ENCODE measurements around the gene LCA5L. TPM values are rescaled to one million over a fixed set of nuclear protein-coding genes. Genes with fewer than 3 reads are reported as not detected.
A peak's percentile ranks its signal among the peaks of the same experiment; 100 is the strongest.
"Not testable (repeated sequence)": the region's sequence is repeated elsewhere in the genome, so short reads cannot be mapped to it uniquely, and the experiment has no call there.

Gene LCA5L
- total RNA-seq, 1 donor from 2014 or later = not detected

DNA sequence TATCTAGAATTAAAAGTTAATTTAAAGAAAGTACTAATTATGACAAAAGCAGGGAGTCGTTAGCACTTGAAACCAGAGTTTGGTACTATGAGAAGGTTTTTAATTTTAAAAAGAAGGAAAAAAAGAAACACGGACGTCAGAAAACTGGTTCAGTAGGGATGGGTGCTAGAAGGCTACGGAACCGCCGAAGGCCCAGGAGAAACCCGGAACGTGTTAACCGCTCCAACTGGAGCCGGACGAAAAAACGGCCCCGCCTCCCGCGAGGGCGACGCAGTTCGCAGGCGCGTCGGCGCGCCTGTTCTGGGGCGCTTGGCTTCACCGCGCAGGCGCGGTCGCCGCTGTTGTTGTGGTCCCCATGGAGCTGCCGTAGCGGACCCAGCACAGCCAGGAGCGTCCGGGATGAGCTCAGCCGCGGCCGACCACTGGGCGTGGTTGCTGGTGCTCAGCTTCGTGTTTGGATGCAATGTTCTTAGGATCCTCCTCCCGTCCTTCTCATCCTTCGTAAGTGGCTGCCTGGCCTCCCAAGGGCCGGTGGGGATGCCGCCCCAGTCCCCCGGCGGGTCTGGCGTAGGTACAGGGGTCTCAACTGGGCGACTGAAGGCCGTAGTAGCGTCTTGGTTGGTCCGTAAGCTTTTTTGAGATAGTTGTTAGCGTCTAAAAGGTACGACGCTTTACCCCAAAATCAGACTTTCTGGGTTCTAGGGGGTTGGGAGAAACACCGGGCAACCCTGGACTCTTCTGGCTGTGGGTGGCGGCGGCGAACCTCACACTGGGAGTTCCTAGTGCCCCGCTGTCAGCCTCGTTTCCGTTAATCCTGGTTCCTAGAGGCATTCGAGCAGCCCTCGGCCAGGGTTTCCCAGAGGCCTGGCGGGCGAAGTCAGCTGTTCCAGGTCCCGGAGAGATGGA is 65.3 kb downstream of the LCA5L start:
- intact Hi-C loops (cut with DNase I) = loop anchor here (10.0 kb wide), 1 partner anchor 195 kb away; the partner anchor contains the start of gene PSMG1
- H3K36me3 ChIP-seq = no peaks in the 10 kb centered on the region
- H3K4me1 ChIP-seq = peaks cover 12% of the 10 kb centered on the region
- peak overlapping the region; percentile 92 for H3K27ac ChIP-seq
- TF ChIP-seq POLR2A (IDR thresholded peaks at IDR 0.05) (peak in 1 of 2 donors; percentile 68), POLR2AphosphoS5 (IDR thresholded peaks at IDR 0.05; ENCODE audit: insufficient read depth in 1 of 2, low read depth in 1 of 2) (peak; percentile 93 to 94)
- TF ChIP-seq, protein P1, sequence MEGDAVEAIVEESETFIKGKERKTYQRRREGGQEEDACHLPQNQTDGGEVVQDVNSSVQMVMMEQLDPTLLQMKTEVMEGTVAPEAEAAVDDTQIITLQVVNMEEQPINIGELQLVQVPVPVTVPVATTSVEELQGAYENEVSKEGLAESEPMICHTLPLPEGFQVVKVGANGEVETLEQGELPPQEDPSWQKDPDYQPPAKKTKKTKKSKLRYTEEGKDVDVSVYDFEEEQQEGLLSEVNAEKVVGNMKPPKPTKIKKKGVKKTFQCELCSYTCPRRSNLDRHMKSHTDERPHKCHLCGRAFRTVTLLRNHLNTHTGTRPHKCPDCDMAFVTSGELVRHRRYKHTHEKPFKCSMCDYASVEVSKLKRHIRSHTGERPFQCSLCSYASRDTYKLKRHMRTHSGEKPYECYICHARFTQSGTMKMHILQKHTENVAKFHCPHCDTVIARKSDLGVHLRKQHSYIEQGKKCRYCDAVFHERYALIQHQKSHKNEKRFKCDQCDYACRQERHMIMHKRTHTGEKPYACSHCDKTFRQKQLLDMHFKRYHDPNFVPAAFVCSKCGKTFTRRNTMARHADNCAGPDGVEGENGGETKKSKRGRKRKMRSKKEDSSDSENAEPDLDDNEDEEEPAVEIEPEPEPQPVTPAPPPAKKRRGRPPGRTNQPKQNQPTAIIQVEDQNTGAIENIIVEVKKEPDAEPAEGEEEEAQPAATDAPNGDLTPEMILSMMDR (IDR thresholded peaks at IDR 0.05) = no peak
- peak overlapping the region; percentile 73 to 74 for H3K4me3 ChIP-seq
- no peaks in the 10 kb centered on the region for H3K27me3 ChIP-seq
- DNase-seq (ENCODE audit: extremely low spot score in 2 of 2) = peak in 1 of 2 donors; percentile 96
- H3K9me3 ChIP-seq = no peaks in the 10 kb centered on the region

DNA sequence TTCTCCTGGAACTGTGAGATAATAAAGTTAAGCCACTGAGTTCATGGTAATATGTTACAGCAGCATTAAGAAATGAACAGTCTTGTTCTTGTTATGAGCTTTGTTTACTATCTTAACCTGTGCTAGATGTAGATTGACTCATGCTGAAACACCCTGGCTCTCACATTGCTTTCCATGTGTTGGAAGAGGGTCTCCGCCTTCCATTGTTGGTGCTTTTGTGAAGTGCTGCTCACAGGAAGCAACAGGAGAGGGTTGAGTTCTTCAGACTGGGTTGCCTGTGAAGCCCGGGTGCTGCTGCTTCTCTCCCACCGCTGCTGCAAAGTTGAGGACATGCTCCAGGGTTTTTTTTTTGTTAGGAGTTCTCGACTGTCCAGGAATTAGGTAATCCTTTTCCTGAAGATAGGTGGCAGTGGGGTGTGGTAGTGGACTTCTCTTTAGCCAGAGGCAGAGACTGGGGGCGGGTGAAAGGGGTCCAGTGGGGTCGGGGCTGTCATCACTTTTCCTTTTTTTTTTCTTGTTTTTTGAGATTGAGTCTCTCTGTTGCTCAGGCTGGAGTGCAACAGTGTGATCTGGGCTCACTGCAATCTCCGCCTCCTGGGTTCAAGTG is 68.0 kb downstream of the LCA5L start:
- no peaks in the 10 kb centered on the region for H3K27me3 ChIP-seq
- intact Hi-C loops (cut with DNase I) = no loop called here
- no peak for DNase-seq (ENCODE audit: extremely low spot score in 2 of 2)
- H3K36me3 ChIP-seq = no peaks in the 10 kb centered on the region
- no peak for TF ChIP-seq POLR2AphosphoS5 (IDR thresholded peaks at IDR 0.05; ENCODE audit: insufficient read depth in 1 of 2, low read depth in 1 of 2)
- TF ChIP-seq, protein P1 (IDR thresholded peaks at IDR 0.05) = no peak
- TF ChIP-seq POLR2A (IDR thresholded peaks at IDR 0.05) = no peak
- no peak overlapping the region for H3K27ac ChIP-seq
- H3K4me3 ChIP-seq = no peak overlapping the region
- peaks cover 12% of the 10 kb centered on the region for H3K4me1 ChIP-seq
- H3K9me3 ChIP-seq = no peaks in the 10 kb centered on the region

DNA sequence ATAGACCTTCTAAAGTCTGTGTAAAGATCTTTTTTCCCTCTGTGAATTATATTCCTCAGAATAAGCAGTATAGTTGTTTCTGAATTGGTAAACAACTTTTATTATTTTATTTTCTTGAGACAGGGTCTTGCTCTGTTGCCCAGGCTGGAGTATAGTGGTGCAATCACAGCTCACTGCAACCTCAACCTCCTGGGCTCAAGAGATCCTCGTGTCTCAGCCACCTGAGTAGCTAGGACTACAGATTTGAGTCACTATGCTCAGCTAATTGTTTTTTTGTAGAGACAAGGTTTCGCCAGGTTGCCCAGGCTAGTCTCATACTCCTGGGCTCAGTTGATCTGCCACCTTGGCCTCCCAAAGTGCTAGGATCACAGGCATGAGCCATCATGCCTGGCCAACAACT is 70.1 kb downstream of the LCA5L start:
- TF ChIP-seq, protein P1 (IDR thresholded peaks at IDR 0.05) = no peak
- H3K9me3 ChIP-seq = no peaks in the 10 kb centered on the region
- no peak overlapping the region for H3K27ac ChIP-seq
- H3K4me3 ChIP-seq = no peak overlapping the region
- intact Hi-C loops (cut with DNase I) = no loop called here
- H3K4me1 ChIP-seq = no peaks in the 10 kb centered on the region
- no peaks in the 10 kb centered on the region for H3K36me3 ChIP-seq
- no peaks in the 10 kb centered on the region for H3K27me3 ChIP-seq
- DNase-seq (ENCODE audit: extremely low spot score in 2 of 2) = no peak

DNA sequence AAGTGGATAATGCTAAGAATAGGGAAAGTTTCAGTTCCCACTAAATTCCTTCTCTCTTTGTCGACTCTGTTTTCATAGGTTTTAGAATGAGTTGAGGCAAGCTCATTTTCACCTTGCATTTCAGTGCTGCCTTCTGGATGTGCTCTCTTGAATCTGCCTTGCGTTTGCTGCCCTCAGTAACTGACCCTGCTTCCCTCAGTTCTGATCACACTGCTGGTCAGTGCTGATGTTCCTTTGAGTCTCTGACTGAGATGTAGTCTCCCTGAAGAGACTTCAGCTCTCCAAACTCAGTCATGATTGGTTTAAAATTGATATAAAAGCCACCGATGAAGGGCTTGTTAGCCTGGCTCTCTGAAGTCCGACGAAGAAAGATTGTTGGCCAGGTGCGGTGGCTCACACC is 71.5 kb downstream of the LCA5L start:
- Histone ChIP-seq H3K9me3 (no peaks in the 10 kb centered on the region), H3K4me3 (no peak overlapping the region), H3K27ac (no peak overlapping the region), H3K36me3 (no peaks in the 10 kb centered on the region), H3K27me3 (no peaks in the 10 kb centered on the region), H3K4me1 (no peaks in the 10 kb centered on the region)
- DNase-seq (ENCODE audit: extremely low spot score in 2 of 2) = no peak
- TF ChIP-seq POLR2AphosphoS5 (IDR thresholded peaks at IDR 0.05; ENCODE audit: insufficient read depth in 1 of 2, low read depth in 1 of 2) (no peak), POLR2A (IDR thresholded peaks at IDR 0.05) (no peak)
- TF ChIP-seq, protein P1 (IDR thresholded peaks at IDR 0.05) = no peak
- intact Hi-C loops (cut with DNase I) = no loop called here

DNA sequence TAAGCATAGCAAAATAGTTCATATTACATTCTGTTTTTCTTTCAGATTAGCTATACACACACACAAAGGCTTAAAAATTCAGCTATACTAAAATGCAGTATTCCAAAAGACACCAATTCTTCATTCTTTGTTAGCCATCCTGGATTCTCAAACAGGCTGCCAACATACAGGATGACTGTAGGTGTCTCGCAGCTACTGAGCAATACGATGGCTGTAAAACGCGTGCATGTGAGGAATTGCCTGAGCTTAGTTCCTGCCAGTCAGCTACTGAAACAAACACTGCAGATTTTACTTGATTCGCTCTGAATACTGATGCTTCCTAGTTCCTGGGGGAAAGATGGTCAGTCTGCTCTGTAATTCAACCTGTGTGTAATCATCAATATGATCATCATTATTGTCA is 71.9 kb downstream of the LCA5L start:
- Histone ChIP-seq H3K27ac (no peak overlapping the region), H3K4me3 (no peak overlapping the region), H3K4me1 (no peaks in the 10 kb centered on the region), H3K27me3 (no peaks in the 10 kb centered on the region), H3K9me3 (no peaks in the 10 kb centered on the region), H3K36me3 (no peaks in the 10 kb centered on the region)
- no peak for TF ChIP-seq POLR2A (IDR thresholded peaks at IDR 0.05)
- TF ChIP-seq, protein P1 (IDR thresholded peaks at IDR 0.05) = no peak
- no peak for TF ChIP-seq POLR2AphosphoS5 (IDR thresholded peaks at IDR 0.05; ENCODE audit: insufficient read depth in 1 of 2, low read depth in 1 of 2)
- intact Hi-C loops (cut with DNase I) = no loop called here
- DNase-seq (ENCODE audit: extremely low spot score in 2 of 2) = no peak

DNA sequence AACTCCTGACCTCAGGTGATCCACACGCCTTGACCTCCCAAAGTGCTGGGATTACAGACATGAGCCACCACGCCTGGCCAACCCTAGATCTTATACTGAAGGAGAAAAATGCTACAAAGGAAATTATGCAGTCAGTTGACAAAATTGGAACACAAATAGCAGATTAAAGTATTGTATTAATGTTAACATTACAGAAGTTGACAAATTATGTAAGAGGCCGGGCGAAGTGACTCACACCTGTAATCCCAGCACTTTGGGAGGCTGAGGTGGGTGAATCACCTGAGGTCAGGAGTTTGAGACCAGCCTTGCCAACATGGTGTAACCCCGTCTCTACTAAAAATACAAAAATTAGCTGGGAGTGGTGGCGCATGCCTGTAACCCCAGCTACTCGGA is 75.7 kb downstream of the LCA5L start:
- H3K27me3 ChIP-seq; H3K4me3 ChIP-seq; H3K36me3 ChIP-seq; intact Hi-C loops (cut with DNase I); H3K27ac ChIP-seq; H3K4me1 ChIP-seq; DNase-seq (ENCODE audit: extremely low spot score in 2 of 2); H3K9me3 ChIP-seq: not testable (repeated sequence)
